Stimulated activated CD4-positive, alpha-beta T cell treated with anti-CD3 and anti-CD28 coated beads, TNF-alpha, amount 100 ng/mL, for 48 hours (primary cell): ENCODE measurements around the gene CAD.

ENCODE experiments used
- DNase-seq, 3 donors: peaks; one replicate each; pipeline ENCODE4 v3.0.0-alpha.2; 2020; ENCODE audit warnings: low read depth in 3 of 3

CAD gene

DNA sequence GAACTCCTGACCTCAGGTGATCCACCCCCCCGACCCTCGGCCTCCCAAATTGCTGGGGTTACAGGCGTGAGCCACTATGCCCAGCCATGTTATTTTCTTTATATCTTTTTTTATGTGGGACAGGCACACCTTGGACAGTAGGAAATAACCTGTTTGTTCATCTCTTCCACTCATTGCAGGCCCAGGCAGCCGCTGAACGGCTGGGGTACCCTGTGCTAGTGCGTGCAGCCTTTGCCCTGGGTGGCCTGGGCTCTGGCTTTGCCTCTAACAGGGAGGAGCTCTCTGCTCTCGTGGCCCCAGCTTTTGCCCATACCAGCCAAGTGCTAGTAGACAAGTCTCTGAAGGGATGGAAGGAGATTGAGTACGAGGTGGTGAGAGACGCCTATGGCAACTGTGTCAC lies 8.4 kb downstream of the CAD start:
- DNase-seq, result no peak

DNA sequence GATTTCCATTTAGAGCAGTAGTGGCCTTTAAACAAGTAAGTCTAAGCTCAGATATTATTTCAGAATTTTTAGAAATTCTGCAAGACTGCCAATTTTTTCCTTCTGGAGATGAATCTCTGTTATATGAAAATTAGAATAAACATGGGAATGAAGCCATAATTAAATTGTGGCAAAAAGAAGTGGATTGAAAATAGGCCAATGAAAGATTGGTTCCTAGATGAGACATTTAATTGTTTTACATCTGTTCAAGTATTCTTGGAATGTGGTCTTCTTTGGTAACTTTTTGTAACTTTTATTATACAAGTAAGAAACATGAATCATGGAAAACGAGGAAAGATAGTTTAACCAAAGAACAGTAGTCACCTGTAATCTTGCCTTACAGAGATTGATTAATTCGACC lies 10.3 kb downstream of the CAD start:
- DNase-seq, result no peak

DNA sequence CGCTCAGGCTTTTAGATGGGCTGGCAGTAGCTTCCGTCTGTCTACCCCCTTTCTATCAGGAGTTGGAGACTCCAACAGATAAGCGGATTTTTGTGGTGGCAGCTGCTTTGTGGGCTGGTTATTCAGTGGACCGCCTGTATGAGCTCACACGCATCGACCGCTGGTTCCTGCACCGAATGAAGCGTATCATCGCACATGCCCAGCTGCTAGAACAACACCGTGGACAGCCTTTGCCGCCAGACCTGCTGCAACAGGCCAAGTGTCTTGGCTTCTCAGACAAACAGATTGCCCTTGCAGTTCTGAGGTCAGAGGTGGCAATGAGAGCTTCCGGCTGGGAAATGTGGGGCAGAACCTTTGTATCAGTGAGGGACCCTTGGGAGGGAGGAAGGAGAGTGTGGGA lies 14.8 kb downstream of the CAD start:
- DNase-seq, result no peak

DNA sequence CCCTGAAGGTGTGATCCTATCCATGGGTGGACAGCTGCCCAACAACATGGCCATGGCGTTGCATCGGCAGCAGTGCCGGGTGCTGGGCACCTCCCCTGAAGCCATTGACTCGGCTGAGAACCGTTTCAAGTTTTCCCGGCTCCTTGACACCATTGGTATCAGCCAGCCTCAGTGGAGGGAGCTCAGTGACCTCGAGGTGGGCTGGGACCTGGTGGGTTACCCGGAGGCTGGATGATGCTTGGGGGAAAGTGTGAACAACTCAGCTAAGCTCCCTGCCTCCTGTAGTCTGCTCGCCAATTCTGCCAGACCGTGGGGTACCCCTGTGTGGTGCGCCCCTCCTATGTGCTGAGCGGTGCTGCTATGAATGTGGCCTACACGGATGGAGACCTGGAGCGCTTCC lies 16.2 kb downstream of the CAD start:
- no peak for DNase-seq

DNA sequence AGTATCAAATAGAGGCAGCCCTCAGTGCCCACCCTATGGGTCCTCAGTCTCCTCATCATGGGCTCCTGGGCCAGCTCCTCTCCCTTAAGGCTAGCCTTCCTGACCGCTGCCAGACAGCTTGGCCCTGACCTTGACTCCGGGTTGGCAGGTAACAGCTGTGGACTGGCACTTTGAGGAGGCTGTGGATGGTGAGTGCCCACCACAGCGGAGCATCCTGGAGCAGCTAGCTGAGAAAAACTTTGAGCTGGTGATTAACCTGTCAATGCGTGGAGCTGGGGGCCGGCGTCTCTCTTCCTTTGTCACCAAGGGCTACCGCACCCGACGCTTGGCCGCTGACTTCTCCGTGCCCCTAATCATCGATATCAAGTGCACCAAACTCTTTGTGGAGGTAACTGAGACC lies 19.0 kb downstream of the CAD start:
- no peak for DNase-seq

DNA sequence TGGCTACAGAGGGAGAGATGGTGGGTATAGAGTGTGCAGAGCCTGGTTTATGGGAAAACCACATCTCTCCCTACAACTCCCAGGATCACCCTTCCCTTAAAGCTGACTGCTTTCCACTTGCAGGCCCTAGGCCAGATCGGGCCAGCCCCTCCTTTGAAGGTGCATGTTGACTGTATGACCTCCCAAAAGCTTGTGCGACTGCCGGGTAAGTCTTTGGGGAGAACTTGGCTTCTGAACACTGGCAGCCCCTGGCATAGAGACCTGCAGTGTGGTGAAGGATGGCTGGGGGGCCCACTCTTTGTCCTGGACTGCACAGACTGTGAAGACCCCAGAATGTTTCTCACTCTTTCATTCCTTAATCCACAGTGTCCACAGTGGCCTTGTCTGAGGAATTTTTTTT lies 19.5 kb downstream of the CAD start:
- no peak for DNase-seq

DNA sequence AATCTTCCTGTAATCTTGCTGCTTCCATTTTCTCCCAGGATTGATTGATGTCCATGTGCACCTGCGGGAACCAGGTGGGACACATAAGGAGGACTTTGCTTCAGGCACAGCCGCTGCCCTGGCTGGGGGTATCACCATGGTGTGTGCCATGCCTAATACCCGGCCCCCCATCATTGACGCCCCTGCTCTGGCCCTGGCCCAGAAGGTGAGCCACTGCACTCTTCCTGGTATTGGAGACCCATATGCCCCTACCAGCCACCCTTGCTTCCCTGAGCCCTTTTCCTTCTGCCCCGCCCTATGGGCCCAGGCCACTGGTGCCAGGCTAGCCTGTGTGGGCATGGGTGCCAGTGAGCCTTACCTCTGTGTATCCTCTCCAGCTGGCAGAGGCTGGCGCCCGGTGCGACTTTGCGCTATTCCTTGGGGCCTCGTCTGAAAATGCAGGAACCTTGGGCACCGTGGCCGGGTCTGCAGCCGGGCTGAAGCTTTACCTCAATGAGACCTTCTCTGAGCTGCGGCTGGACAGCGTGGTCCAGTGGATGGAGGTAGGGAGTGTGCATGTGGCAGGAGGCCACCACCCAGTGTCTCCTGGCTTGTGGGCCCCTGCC lies 20.3 kb downstream of the CAD start:
- DNase-seq, result no peak

DNA sequence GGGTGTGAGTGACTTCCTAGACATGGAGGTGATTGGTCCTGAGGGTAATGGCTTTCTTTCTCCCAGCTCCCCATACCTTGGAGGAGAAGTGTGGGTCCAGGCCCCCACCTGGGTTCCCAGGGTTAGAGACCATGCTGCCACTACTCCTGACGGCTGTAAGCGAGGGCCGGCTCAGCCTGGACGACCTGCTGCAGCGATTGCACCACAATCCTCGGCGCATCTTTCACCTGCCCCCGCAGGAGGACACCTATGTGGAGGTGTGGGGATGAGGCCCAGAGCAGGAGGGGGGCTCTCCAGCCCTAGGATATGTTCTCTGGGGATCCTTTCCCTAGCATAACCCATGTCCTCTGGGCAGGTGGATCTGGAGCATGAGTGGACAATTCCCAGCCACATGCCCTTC lies 21.8 kb downstream of the CAD start:
- no peak for DNase-seq

DNA sequence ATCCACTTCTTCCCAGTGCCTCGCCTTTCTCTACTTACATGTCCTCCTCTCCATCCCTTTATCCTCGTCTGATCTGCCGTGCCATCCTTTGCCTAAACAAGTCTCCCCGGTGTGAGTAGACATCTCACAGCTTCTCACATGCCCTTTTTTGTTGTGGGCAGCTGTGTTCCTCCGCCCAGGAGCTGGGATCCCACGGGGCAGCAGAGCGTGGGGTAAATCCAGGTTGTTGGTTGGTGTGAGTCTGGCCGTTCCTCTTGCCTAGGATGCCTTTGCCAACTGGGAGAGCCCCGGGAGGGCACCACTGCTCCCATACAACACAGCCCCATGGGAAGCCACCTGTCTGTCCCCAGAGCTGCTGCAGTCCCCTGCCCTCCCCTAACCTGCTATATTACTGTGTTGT lies 23.2 kb downstream of the CAD start:
- DNase-seq, result no peak

DNA sequence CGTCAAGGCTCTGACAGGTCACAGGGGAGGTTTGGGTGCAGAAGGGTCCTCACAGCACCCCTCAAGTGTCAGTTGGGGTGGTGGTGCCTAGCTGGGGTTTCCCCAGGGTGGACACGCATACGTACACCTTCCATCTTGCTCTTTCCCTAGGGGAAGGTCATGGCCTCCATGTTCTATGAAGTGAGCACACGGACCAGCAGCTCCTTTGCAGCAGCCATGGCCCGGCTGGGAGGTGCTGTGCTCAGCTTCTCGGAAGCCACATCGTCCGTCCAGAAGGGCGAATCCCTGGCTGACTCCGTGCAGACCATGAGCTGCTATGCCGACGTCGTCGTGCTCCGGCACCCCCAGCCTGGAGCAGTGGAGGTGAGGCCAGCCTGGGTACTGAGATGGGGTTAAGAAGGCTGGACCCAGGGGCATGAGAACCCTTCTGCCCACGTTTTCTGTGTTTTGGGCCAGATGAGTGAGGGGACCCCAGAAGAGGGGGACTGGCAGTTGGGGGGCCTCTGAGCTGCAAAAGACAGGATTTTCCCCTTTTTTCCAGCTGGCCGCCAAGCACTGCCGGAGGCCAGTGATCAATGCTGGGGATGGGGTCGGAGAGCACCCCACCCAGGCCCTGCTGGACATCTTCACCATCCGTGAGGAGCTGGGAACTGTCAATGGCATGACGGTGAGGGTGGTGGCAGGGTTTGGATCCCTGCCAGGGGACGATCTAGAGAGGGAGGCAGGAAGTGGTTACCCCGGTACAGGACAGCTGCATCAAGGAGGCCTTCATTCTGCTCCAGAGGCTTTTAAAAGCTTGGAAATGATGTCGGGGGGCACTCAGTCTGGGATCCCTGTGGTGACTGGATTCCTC lies 24.8 kb downstream of the CAD start:
- no peak for DNase-seq

DNA sequence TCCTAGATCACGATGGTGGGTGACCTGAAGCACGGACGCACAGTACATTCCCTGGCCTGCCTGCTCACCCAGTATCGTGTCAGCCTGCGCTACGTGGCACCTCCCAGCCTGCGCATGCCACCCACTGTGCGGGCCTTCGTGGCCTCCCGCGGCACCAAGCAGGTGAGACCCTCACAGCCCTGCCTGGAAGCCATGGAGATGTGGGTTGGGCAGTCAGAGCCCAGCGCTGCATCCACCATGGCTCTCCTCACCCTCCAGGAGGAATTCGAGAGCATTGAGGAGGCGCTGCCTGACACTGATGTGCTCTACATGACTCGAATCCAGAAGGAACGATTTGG lies 25.4 kb downstream of the CAD start:
- no peak for DNase-seq

DNA sequence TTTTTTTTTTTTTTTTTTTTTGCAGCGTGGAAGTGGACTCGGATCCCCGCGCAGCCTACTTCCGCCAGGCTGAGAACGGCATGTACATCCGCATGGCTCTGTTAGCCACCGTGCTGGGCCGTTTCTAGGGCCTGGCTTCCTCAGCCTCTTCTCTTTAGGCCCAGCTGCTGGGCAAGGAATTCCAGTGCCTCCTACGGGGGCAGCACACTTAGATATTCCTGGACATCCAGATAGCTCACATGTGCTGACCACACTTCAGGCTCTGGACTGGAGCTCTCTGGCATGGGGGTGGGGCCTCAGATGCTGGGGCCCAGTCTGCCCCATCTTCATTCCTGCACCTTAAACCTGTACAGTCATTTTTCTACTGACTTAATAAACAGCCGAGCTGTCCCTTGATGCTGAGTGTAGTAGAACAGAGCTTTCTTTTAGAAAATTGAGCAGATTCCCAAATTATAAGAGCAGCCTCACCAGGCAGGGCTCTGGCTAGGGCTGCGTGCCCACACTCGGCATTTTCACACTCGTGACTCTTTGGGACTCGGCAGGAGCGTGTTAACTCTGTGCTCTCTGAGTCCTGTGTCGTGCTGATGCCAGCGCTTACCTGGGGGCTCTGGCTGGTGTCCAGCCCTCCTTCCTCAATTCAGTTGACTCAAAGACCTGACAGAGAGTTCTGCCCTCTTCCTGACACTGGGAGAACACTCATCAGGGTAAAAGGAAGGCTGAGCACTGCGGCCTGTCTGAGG lies 26.4 kb downstream of the CAD start:
- no peak for DNase-seq

DNA sequence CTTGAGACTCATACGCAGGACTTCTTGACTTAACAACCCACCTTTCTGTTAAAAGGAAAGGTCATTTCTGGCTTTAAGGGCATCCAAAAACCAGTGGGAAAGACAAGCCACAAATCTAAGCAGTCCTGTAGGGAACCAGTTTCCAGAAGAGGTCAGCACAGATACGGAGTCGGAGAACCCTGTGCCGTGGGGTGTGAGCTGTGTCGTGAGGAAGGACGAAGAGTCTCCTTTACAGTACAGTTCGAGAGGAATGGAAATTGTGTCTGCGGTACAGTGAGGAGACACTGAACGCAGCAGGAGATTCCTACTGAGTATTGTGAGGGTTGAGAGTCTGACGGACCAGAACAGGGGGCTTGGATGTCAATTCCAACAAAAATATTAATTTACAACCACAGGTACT lies 27.9 kb downstream of the CAD start:
- DNase-seq, result no peak

DNA sequence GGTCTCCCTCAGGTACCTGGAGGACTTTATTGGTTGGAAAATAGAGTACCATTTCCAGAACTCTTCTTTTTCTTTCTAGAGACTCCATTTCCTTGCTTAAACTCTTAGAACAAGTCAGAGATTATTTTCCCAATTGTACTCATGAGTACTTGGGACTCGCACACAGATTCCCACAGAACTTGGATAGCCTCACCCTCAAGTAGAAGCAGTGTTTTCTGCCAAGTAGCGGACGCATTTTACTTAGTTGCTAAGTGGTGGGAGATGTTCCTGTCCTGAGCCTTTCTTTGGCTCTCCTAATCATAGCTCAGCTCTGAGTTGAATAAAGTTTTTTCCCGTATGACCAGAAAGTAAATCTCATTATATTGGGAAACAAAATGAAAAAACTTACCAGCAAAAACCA lies 28.5 kb downstream of the CAD start:
- no peak for DNase-seq

DNA sequence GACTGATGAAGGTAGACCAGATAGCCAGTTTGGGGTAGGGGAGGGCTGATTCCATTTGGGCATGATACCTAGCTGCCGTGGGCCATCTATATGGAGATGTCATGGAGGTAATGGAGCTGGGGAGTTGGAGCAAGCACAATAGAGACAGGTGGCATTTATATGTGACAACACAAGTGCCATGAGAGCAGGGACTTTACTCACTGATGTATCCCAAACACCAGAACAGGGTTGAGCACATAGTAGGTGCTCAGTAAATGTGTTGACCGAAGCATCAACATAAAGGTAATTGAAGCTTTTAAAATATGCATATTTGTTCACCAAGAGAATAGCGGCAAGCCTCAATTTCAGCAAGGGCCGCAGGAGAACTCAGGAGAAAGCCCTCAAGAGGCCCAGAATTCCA lies 30.7 kb downstream of the CAD start:
- DNase-seq, result no peak

DNA sequence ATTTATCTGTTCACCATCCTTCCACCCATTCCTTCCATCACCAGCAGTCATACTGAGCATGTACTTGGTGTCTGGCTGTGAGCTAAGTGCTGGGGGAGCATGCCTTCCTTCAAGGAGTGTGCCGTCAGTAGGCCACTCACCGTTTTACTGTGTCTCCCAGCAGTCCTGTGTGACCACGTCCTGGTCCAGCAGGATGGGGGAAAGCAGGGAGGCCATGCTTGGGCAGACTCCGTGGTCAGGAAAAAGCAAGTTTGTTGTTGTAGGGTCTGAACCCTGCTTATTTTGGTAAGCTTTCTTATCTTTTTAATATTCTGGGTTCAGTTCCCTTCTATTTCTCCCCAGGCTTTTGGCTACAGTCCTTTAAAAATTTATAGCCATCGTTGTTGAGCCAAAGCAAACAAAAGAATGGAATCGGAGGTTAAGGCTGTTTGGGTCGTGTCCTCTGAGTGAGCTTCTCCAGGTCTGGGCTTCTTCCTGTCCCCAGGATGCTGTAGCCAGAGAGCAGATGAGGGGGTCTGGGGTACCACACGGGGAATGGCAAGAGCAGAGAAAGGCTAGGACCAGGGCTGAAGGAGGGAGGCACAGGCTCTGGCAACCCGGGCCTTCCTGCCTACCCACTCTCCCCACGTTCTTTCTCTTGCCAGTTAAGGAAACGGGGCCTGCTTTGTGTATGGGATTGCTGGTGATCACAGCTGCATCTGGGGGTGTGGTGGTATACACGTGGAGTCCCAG lies 32.2 kb downstream of the CAD start:
- DNase-seq, result no peak

DNA sequence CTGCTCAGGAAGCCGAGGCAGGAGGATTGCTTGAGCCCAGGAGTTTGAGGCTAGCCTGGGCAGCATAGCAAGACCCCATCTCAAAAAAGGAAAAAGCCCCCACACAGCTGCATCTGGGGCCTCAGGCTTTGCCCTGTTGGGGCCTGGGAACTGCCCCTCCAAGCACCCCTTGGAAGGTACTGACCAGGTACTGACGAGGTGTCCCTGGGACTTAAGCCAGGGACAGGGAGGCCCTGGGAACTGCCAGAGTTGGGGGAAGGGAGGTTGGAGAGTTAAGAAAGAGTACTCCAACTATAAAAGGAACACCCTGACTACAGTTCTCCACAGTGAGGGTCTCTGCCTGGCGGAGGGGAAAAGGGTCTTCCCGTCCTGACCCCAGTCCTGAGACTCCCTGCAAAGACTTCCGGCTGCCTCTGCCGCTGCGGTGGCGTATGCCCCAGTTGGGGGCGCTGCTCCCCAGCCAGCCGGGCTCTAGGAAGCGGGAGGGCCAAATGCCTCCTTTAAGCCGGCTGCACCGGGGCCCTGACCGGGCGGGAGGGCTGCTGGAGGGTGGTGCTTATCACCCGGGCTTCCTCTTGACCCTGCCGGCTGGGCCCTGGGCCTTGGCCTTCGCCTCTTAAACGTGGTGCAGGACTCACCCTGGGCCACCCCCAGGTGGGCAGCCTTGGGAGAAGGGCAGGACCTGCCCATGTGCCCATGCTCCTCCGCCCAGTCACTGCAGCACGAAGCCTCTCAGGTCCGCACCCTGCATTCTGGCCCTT lies 32.9 kb downstream of the CAD start:
- peak; percentile 37 to 42 (median 40) for DNase-seq

DNA sequence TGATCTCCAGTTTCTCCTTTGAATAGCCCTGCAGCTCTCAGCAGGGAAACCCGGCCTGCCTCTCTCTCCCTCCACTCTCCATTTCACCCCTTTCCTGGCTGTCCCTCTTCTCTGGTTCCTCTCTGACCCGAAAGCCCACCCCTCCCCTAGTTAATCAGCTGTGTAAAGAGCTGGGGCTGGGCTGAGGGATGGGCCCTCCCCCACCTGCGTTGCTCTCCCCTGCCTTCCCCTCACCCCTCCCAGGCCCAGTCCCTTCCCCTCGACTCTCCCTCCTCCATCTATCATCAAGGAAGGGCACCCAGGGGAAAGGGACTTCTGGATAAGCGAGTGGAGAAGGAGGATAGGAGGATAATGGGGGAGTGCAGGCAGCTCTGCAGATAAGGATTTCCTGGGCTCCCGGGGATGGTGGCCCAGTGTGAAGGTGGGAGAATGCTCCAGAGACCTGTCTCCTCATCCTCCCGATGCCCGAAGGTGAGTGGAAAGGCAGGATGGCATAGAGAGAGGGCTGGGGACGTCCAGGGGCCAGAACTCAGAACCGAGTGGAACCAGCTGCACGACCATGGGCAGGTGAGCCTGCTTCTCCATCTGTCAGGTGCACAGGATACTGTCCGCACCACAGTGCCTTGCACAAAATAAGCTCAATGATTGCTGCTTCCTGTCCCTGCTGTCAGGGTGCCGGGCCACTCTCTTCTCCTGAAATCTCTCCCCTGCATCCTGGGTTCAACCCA lies 33.6 kb downstream of the CAD start:
- DNase-seq, result no peak

DNA sequence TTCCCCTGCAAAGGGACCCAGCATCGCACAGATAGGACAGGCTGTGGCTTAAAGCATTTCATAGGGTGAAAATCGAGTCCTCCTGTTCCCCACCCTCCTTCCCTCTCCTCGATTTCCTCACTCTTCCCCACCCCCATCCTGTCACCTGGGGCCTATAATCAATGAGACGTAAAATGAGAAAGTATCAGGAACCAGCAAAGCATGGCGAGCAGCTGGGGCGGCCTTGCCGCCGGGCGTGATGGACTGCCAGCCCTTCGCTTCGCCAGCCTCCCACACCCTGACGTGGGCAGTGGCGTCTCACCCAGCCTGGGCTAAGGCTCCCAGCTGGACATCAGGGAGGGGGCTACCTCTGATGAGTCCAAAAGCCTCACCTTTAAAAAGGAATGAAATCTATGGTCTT lies 34.6 kb downstream of the CAD start:
- DNase-seq, result no peak

DNA sequence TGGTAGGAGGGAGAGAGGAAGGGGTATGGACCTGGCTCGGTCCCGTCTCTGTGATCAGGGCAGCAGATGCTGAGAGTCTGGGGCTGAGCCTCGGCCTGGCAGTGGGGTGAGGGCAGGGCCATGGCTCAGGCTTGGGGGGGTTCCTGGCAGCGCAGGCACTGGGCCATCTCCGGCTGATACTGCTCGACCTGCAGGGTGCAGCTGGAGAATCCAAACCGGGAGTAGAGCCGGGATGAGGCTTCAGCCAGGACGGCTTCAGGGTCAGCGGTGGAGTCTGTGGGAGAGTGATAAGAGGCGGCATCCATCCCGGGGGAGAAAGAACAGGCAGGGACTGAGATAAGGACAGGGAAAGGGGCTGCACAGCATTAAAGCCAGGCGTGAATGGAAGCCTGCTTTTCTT lies 38.0 kb downstream of the CAD start:
- DNase-seq, result no peak

DNA sequence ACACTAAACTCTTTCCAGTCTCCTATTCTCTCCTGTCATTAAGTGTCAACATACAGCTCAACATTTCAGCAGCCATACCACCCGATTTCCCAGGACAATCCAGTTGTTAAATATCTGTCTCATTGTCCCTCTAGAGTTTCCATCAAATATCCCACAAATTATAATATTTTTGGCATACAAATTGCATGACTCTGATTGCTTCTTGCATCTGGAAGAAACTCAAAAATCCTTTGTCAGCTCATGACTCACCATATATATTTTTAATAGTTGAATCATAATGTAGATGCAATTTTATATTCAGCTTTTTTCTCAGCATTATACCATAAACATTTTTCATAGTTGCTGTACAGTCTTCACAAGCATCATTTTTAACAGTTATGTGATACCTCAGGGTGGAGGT lies 38.5 kb downstream of the CAD start:
- no peak for DNase-seq
